ENCODE results near the gene NOL11. TPM values are rescaled to one million over a fixed set of nuclear protein-coding genes. Genes with fewer than 3 reads are reported as not detected.

The NOL11 gene
- total RNA-seq, 1 experiment from 2014 or later = 66.4 TPM

DNA sequence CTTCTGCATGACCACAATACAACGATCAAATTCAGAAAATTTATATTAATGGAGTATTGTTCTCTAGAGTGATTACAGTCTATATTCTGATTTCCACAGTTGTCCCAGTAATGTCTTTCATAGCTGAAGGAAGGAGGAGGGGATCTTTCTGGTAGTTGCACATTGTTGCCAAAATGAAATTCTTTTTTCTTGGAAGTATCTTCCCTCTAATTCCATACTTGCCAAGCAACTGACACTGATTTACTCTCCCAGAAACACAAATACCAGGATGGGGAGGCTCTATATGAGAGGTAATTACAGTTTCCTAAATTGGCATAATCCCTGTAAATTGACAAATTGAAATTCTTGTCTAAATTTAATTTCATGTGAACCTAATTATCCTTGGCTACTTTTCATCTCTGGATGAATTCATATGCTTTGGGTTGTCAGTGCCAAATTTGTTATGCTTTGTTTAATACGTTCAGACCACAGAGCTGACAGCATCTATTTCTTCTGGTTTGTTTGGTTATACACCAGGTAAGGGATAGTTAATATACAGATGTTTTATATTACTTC is 30.0 kb downstream of the NOL11 start (continued):
- TF ChIP-seq, protein P1, sequence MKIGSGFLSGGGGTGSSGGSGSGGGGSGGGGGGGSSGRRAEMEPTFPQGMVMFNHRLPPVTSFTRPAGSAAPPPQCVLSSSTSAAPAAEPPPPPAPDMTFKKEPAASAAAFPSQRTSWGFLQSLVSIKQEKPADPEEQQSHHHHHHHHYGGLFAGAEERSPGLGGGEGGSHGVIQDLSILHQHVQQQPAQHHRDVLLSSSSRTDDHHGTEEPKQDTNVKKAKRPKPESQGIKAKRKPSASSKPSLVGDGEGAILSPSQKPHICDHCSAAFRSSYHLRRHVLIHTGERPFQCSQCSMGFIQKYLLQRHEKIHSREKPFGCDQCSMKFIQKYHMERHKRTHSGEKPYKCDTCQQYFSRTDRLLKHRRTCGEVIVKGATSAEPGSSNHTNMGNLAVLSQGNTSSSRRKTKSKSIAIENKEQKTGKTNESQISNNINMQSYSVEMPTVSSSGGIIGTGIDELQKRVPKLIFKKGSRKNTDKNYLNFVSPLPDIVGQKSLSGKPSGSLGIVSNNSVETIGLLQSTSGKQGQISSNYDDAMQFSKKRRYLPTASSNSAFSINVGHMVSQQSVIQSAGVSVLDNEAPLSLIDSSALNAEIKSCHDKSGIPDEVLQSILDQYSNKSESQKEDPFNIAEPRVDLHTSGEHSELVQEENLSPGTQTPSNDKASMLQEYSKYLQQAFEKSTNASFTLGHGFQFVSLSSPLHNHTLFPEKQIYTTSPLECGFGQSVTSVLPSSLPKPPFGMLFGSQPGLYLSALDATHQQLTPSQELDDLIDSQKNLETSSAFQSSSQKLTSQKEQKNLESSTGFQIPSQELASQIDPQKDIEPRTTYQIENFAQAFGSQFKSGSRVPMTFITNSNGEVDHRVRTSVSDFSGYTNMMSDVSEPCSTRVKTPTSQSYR (CRISPR knock-in tag; IDR thresholded peaks at IDR 0.05) = no peak
- no peak for TF ChIP-seq MXD4 (CRISPR knock-in tag; IDR thresholded peaks at IDR 0.05; ENCODE audit: borderline replicate concordance)
- TF ChIP-seq, protein P2, sequence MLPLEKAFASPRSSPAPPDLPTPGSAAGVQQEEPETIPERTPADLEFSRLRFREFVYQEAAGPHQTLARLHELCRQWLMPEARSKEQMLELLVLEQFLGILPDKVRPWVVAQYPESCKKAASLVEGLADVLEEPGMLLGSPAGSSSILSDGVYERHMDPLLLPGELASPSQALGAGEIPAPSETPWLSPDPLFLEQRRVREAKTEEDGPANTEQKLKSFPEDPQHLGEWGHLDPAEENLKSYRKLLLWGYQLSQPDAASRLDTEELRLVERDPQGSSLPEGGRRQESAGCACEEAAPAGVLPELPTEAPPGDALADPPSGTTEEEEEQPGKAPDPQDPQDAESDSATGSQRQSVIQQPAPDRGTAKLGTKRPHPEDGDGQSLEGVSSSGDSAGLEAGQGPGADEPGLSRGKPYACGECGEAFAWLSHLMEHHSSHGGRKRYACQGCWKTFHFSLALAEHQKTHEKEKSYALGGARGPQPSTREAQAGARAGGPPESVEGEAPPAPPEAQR (CRISPR knock-in tag; IDR thresholded peaks at IDR 0.05) = no peak

DNA sequence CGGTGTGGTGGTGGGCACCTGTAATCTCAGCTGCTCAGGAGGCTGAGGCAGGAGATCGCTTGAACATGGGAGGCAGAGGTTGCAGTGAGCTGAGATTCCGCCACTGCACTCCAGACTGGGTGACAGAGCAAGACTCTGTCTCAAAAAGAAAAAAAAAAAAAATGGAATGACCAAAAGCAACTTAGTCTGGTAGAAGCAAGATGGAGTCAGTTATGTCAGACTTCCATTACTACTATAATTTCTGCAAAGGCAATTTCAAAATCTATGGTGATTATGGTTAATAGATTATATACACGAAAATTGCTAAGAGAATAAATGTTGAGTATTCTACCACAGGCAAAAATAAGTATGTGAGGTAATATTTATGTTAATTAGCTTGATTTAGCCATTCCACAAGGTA is 32.3 kb downstream of the NOL11 start:
- ATAC-seq (no peak), DNase-seq (ENCODE audit: low spot score) (no peak)
- peaks cover 24% of the 10 kb centered on the region for H3K36me3 Mint-ChIP-seq
- ChIA-PET CTCF (no interaction called here), POLR2A (no interaction called here)
- TF ChIP-seq, protein P3, sequence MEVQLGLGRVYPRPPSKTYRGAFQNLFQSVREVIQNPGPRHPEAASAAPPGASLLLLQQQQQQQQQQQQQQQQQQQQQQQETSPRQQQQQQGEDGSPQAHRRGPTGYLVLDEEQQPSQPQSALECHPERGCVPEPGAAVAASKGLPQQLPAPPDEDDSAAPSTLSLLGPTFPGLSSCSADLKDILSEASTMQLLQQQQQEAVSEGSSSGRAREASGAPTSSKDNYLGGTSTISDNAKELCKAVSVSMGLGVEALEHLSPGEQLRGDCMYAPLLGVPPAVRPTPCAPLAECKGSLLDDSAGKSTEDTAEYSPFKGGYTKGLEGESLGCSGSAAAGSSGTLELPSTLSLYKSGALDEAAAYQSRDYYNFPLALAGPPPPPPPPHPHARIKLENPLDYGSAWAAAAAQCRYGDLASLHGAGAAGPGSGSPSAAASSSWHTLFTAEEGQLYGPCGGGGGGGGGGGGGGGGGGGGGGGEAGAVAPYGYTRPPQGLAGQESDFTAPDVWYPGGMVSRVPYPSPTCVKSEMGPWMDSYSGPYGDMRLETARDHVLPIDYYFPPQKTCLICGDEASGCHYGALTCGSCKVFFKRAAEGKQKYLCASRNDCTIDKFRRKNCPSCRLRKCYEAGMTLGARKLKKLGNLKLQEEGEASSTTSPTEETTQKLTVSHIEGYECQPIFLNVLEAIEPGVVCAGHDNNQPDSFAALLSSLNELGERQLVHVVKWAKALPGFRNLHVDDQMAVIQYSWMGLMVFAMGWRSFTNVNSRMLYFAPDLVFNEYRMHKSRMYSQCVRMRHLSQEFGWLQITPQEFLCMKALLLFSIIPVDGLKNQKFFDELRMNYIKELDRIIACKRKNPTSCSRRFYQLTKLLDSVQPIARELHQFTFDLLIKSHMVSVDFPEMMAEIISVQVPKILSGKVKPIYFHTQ (CRISPR knock-in tag; IDR thresholded peaks at IDR 0.05) = no peak
- TF ChIP-seq, protein P2 (CRISPR knock-in tag; IDR thresholded peaks at IDR 0.05) = peak; percentile 45; the same call in 1 of the 2 replicates
- peak; percentile 17; the same call in 1 of the 2 replicates for TF ChIP-seq MXD4 (CRISPR knock-in tag; IDR thresholded peaks at IDR 0.05; ENCODE audit: borderline replicate concordance)
- TF ChIP-seq GABPB1 (CRISPR knock-in tag; IDR thresholded peaks at IDR 0.05) = no peak
- no peak for TF ChIP-seq SOX15 (CRISPR knock-in tag; IDR thresholded peaks at IDR 0.05)
- H3K27me3 Mint-ChIP-seq (ENCODE audit: low read depth) = no peaks in the 10 kb centered on the region
- H3K4me3 Mint-ChIP-seq = no peak overlapping the region
- H3K9me3 Mint-ChIP-seq = peaks cover under 1% of the 10 kb centered on the region
- H3K27ac Mint-ChIP-seq = no peak overlapping the region; the same call in 1 of the 2 replicates
- H3K4me1 Mint-ChIP-seq = peaks cover 38% of the 10 kb centered on the region

DNA sequence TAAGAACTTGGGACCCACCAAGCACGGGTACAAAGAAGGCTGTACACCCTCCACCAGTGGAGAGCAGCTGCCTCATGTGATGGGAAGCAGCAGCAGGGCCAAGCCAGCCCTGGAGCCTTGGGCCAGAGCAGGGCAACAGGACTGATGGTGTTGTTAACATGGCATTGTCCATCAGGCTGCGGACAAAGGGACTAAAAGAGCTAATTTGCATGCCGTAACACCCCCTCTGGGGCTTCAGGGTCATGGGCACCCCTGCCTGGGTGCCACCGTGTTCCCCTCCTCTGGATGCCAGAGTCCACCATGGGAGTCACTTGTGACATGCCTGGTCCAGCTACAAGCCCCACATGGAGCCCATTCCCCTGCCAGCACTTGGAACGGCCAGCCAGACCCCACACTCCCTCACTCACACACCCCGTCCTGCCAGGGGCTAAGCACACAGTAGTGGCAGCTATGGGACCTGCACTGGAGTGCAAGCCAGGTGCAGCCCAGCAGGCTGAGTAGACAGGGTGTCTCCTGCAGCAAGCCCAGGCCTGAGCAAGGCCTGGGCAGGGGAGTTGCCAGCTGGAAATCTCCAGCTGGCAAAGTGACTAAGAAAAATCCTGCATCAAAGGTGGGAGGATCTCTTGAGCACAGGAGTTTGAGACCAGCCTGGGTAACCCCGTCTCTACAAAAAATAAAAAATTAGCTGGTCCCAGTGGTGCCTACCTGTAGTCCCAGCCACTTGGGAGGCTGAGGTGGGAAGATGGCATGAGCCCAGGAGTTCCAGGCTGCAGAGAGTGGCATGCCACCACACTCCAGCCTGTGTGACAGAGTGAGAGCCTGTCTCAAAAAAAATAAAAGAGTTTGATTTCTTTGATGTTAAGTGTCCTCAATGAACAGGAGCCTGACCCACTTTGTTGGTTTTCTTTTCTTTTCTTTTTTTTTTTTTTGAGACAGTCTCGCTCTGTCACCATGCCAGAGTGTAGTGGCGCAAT is 33.7 kb downstream of the NOL11 start:
- peak; percentile 54 for ATAC-seq
- Mint-ChIP-seq H3K4me1 (peaks cover 50% of the 10 kb centered on the region), H3K27ac (peak overlapping the region; percentile 92), H3K27me3 (ENCODE audit: low read depth) (no peaks in the 10 kb centered on the region), H3K4me3 (no peak overlapping the region), H3K9me3 (peaks cover 11% of the 10 kb centered on the region), H3K36me3 (peaks cover 32% of the 10 kb centered on the region)
- ChIA-PET POLR2A (no interaction called here), CTCF (interaction anchor here (1.4 kb wide), 1 partner anchor 49 kb away, joined by 5 read pairs; no protein-coding TSS in a partner anchor)
- peak; percentile 25 for DNase-seq (ENCODE audit: low spot score)
- TF ChIP-seq SOX15 (CRISPR knock-in tag; IDR thresholded peaks at IDR 0.05) (no peak), ZNF317 (CRISPR knock-in tag; IDR thresholded peaks at IDR 0.05; ENCODE audit: borderline replicate concordance, low read depth) (no peak), NFYB (CRISPR knock-in tag; conservative IDR thresholded peaks at IDR 0.05; ENCODE audit: low read depth) (no peak), FOXP1 (CRISPR knock-in tag; IDR thresholded peaks at IDR 0.05; ENCODE audit: borderline replicate concordance) (0 out of 2 replicates have a peak, but pooled peaks have one; percentile 37)
- TF ChIP-seq, protein P4, sequence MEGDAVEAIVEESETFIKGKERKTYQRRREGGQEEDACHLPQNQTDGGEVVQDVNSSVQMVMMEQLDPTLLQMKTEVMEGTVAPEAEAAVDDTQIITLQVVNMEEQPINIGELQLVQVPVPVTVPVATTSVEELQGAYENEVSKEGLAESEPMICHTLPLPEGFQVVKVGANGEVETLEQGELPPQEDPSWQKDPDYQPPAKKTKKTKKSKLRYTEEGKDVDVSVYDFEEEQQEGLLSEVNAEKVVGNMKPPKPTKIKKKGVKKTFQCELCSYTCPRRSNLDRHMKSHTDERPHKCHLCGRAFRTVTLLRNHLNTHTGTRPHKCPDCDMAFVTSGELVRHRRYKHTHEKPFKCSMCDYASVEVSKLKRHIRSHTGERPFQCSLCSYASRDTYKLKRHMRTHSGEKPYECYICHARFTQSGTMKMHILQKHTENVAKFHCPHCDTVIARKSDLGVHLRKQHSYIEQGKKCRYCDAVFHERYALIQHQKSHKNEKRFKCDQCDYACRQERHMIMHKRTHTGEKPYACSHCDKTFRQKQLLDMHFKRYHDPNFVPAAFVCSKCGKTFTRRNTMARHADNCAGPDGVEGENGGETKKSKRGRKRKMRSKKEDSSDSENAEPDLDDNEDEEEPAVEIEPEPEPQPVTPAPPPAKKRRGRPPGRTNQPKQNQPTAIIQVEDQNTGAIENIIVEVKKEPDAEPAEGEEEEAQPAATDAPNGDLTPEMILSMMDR (IDR thresholded peaks at IDR 0.05) = no peak
- TF ChIP-seq, protein P5, sequence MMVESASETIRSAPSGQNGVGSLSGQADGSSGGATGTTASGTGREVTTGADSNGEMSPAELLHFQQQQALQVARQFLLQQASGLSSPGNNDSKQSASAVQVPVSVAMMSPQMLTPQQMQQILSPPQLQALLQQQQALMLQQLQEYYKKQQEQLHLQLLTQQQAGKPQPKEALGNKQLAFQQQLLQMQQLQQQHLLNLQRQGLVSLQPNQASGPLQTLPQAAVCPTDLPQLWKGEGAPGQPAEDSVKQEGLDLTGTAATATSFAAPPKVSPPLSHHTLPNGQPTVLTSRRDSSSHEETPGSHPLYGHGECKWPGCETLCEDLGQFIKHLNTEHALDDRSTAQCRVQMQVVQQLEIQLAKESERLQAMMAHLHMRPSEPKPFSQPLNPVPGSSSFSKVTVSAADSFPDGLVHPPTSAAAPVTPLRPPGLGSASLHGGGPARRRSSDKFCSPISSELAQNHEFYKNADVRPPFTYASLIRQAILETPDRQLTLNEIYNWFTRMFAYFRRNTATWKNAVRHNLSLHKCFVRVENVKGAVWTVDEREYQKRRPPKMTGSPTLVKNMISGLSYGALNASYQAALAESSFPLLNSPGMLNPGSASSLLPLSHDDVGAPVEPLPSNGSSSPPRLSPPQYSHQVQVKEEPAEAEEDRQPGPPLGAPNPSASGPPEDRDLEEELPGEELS (CRISPR knock-in tag; IDR thresholded peaks at IDR 0.05) = no peak

Measured in WTC11 (cell line).